SK-N-SH (cell line): ENCODE measurements around the gene SLC22A14. TPM values are rescaled to one million over a fixed set of nuclear protein-coding genes. Genes with fewer than 3 reads are reported as not detected.

Experiments used
- CTCF ChIA-PET: fragments of 300-600, 350-600 bp; formaldehyde crosslinking; extraction: SDS; loops from one replicate; lab custom pipeline; 2021; lab: Yijun Ruan, JAX
- POLR2A ChIA-PET: fragments of 350-600 bp; sonication (Branson Sonifier 250); formaldehyde crosslinking; extraction: SDS; loops from one replicate; lab custom pipeline; 2020; ENCODE audit warnings: antibody characterized with exemption, inconsistent platforms; lab: Yijun Ruan, JAX
- DNase-seq: peaks from one replicate; pipeline ENCODE4 v3.0.0; 2012
- H2AFZ ChIP-seq: fragments of 200-600 bp; sonication (generic); 2 replicates; pipeline ENCODE4 v1.8.1; 2016; ENCODE audit warnings: antibody characterized with exemption, mild to moderate bottlenecking, low read depth
- H3F3A ChIP-seq: fragments of 200-600 bp; sonication (generic); replicated peaks from 2 replicates; pipeline ENCODE3; 2016; ENCODE audit warnings: antibody characterized with exemption, mild to moderate bottlenecking; ENCODE audit not compliant: insufficient read depth
- H3K27ac ChIP-seq, 2 experiments: fragments of 200-500 bp in 1 of 2; fragments of 200-600 bp in 1 of 2; sonication (Bioruptor generic) in 1 of 2; sonication (generic), shearing (Covaris generic) in 1 of 2; 2 replicates each; pipeline versions ENCODE4 v1.5.1 to v1.6.1; 2014 to 2016; ENCODE audit warnings: low read depth in 2 of 2, inconsistent platforms in 1 of 2, low read length in 1 of 2, mild to moderate bottlenecking in 1 of 2, mixed read lengths in 1 of 2
- H3K27me3 ChIP-seq: fragments of 200-600 bp; sonication (generic), shearing (Covaris generic); 2 replicates; pipeline ENCODE4 v1.6.1; 2016; ENCODE audit warnings: mixed run types; ENCODE audit not compliant: insufficient read depth
- H3K36me3 ChIP-seq, 2 experiments: fragments of 200-500 bp in 1 of 2; fragments of 200-600 bp in 1 of 2; sonication (Bioruptor generic) in 1 of 2; sonication (generic) in 1 of 2; replicated peaks in 1 of 2; 2 replicates each; pipeline versions ENCODE3 to v1.5.1; 2014 to 2016; ENCODE audit warnings: low read length in 1 of 2, mild to moderate bottlenecking in 1 of 2; ENCODE audit not compliant: insufficient read depth in 2 of 2, control insufficient read depth in 1 of 2
- H3K4me1 ChIP-seq, 2 experiments: fragments of 200-500 bp in 1 of 2; fragments of 200-600 bp in 1 of 2; sonication (Bioruptor generic) in 1 of 2; sonication (generic), shearing (Covaris generic) in 1 of 2; 2 replicates each; pipeline versions ENCODE4 v1.5.1 to v1.6.1; 2014 to 2016; ENCODE audit warnings: low read depth in 1 of 2, low read length in 1 of 2, mixed run types in 1 of 2; ENCODE audit not compliant: insufficient read depth in 2 of 2, control insufficient read depth in 1 of 2
- H3K4me2 ChIP-seq: fragments of 200-600 bp; sonication (generic), shearing (Covaris generic); 2 replicates; pipeline ENCODE4 v1.6.1; 2017; ENCODE audit warnings: mixed run types
- H3K4me3 ChIP-seq, 2 experiments: fragments of 200-500 bp in 1 of 2; fragments of 200-600 bp in 1 of 2; sonication (Bioruptor generic) in 1 of 2; sonication (generic), shearing (Covaris generic) in 1 of 2; 2 replicates each; pipeline versions ENCODE4 v1.5.1 to v1.8.1; 2014 to 2016; ENCODE audit warnings: low read depth in 2 of 2, inconsistent platforms in 1 of 2, low read length in 1 of 2, mild to moderate bottlenecking in 1 of 2, mixed read lengths in 1 of 2, moderate library complexity in 1 of 2
- H3K79me2 ChIP-seq: fragments of 200-600 bp; sonication (generic); 2 replicates; pipeline ENCODE4 v1.8.1; 2017; ENCODE audit warnings: mild to moderate bottlenecking; ENCODE audit not compliant: insufficient read depth
- H3K9ac ChIP-seq: fragments of 200-600 bp; sonication (generic); 2 replicates; pipeline ENCODE4 v1.6.1; 2017; ENCODE audit warnings: mixed run types
- H3K9me2 ChIP-seq: fragments of 200-600 bp; sonication (generic); 2 replicates; pipeline ENCODE4 v1.6.1; 2017; ENCODE audit warnings: mixed run types
- H3K9me3 ChIP-seq: fragments of 200-600 bp; sonication (generic); 2 replicates; pipeline ENCODE4 v1.6.1; 2017; ENCODE audit warnings: mixed run types, mild to moderate bottlenecking, moderate library complexity
- H4K20me1 ChIP-seq: fragments of 200-600 bp; sonication (generic); 2 replicates; pipeline ENCODE4 v1.6.1; 2017; ENCODE audit warnings: mild to moderate bottlenecking, mixed run types; ENCODE audit not compliant: insufficient read depth
- CHD2 ChIP-seq: fragments of 150-350 bp; IDR thresholded peaks from 2 replicates; pipeline ENCODE4 v1.6.1; 2018; ENCODE audit warnings: low read length; ENCODE audit not compliant: partially characterized antibody
- EP300 ChIP-seq, 2 experiments: IDR thresholded peaks; 2 replicates each; pipeline versions ENCODE4 v1.4.0 to v1.6.1; 2012; ENCODE audit warnings: borderline replicate concordance in 1 of 2, low read depth in 1 of 2, low read length in 1 of 2
- EZH2phosphoT487 ChIP-seq: fragments of 200-600 bp; sonication (generic); IDR thresholded peaks from 2 replicates; pipeline ENCODE4 v1.6.1; 2017; ENCODE audit warnings: low read depth, mixed run types, mild to moderate bottlenecking, antibody characterized with exemption, moderate library complexity, borderline replicate concordance
- FOXJ3 ChIP-seq: sonication (generic); formaldehyde crosslinking; IDR thresholded peaks from 2 replicates; pipeline ENCODE4 v1.5.1; 2020; ENCODE audit warnings: mild to moderate bottlenecking, missing genetic modification reagents
- MAX ChIP-seq: IDR thresholded peaks from 2 replicates; pipeline ENCODE4 v1.4.0; 2012; ENCODE audit warnings: low read depth
- MEF2A ChIP-seq: IDR thresholded peaks from 2 replicates; pipeline ENCODE4 v1.4.0; 2012; ENCODE audit warnings: low read depth, borderline replicate concordance
- NRF1 ChIP-seq: IDR thresholded peaks from 2 replicates; pipeline ENCODE4 v1.6.1; 2012; ENCODE audit warnings: low read depth, mild to moderate bottlenecking, low read length
- RAD21 ChIP-seq: IDR thresholded peaks from 2 replicates; pipeline ENCODE4 v1.6.1; 2012; ENCODE audit warnings: mild to moderate bottlenecking, low read length
- RXRA ChIP-seq: IDR thresholded peaks from 2 replicates; pipeline ENCODE4 v1.4.0; 2012; ENCODE audit warnings: low read depth, mild to moderate bottlenecking, borderline replicate concordance
- SIN3A ChIP-seq: IDR thresholded peaks from 2 replicates; pipeline ENCODE4 v1.6.1; 2012; ENCODE audit warnings: low read depth, mild to moderate bottlenecking, low read length, moderate library complexity, borderline replicate concordance
- TAF1 ChIP-seq: IDR thresholded peaks from 2 replicates; pipeline ENCODE4 v1.6.1; 2012; ENCODE audit warnings: low read depth, mild to moderate bottlenecking, low read length, moderate library complexity, borderline replicate concordance
- TEAD4 ChIP-seq: IDR thresholded peaks from 2 replicates; pipeline ENCODE4 v1.4.0; 2012; ENCODE audit warnings: mild to moderate bottlenecking, borderline replicate concordance; ENCODE audit not compliant: insufficient read depth
- USF1 ChIP-seq: IDR thresholded peaks from 2 replicates; pipeline ENCODE4 v1.4.0; 2012; ENCODE audit warnings: low read depth, borderline replicate concordance
- YY1 ChIP-seq: IDR thresholded peaks from 2 replicates; pipeline ENCODE4 v1.4.0; 2012; ENCODE audit warnings: low read depth, mild to moderate bottlenecking
- ZBTB33 ChIP-seq: IDR thresholded peaks from 2 replicates; pipeline ENCODE4 v1.4.0; 2012; ENCODE audit warnings: low read depth, borderline replicate concordance
- WGBS: methylation state at CpG from one replicate; pipeline ENCODE4 v1.1.6; 2017; ENCODE audit warnings: low lambda C conversion rate; 5-methylcytosine and 5-hydroxymethylcytosine counted together
- polyA plus RNA-seq, 3 experiments: library from polyadenylated mRNA; depleted of rRNA; stranded (reverse); fragments of >200 nt; gene quantifications; 2 replicates each; pipeline ENCODE4 v1.2.3, GENCODE V29; 2012

SLC22A14 gene
- polyA plus RNA-seq, 1 of the 3 experiments (the other 2 are of a cell fraction), result 0.16 TPM

- Histone ChIP-seq H3K4me2 (no peak overlapping the region), H3K4me1 (no peaks in the 10 kb centered on the region), H3K9ac (no peak overlapping the region), H3K36me3 (peaks cover 0 to 3% of the 10 kb centered on the region in 2 experiments), H4K20me1 (no peaks in the 10 kb centered on the region), H3K27ac (no peak overlapping the region), H2AFZ (no peak overlapping the region), H3K79me2 (no peaks in the 10 kb centered on the region), H3F3A (no peaks in the 10 kb centered on the region), H3K27me3 (no peaks in the 10 kb centered on the region), H3K9me2 (no peaks in the 10 kb centered on the region), H3K4me3 (no peak overlapping the region), H3K9me3 (no peaks in the 10 kb centered on the region)
- TF ChIP-seq EZH2phosphoT487 (no peak), EP300 (IDR thresholded peaks at IDR 0.05; ENCODE audit: borderline replicate concordance in 1 of 2, low read depth in 1 of 2, low read length in 1 of 2) (no peak), YY1 (no peak), NRF1 (no peak), SIN3A (no peak), TEAD4 (no peak), MEF2A (no peak), TAF1 (no peak), FOXJ3 (CRISPR knock-in tag) (no peak), RAD21 (no peak), ZBTB33 (no peak), RXRA (no peak), USF1 (no peak), MAX (no peak), CHD2 (no peak)
- CTCF ChIA-PET, result interaction anchor here (1.1 kb wide), 1 partner anchor 115 kb away, joined by 3 read pairs; no protein-coding TSS in a partner anchor
- 95% methylated on average over 6 of the region's 13 CpGs for WGBS
- DNase-seq, result no peak
- POLR2A ChIA-PET, result interaction anchor here (0.6 kb wide), 1 partner anchor 193 kb away, joined by 3 read pairs; no protein-coding TSS in a partner anchor
Measured at GRCh38 chr3:38365469-38366062, 83.5 kb downstream of the SLC22A14 start.
